ENCODE results near the gene FZD1. TPM values are rescaled to one million over a fixed set of nuclear protein-coding genes. Genes with fewer than 3 reads are reported as not detected.

FZD1 gene
- total RNA-seq, 1 experiment from 2014 or later = 20.8 TPM

- Histone ChIP-seq H3K9me3 (replicated peaks) (no peaks in the 10 kb centered on the region), H3K4me3 (no peak overlapping the region), H3K27me3 (no peaks in the 10 kb centered on the region)
Measured at GRCh38 chr7:91247500-91247899, 16.7 kb upstream of the FZD1 start.

GRCh38 chr7:91248996-91249395, 15.2 kb upstream of the FZD1 start:
- Histone ChIP-seq H3K36me3 (no peaks in the 10 kb centered on the region), H3K9me3 (replicated peaks) (no peaks in the 10 kb centered on the region), H3K27ac (no peak overlapping the region), H3K4me3 (no peak overlapping the region), H3K27me3 (no peaks in the 10 kb centered on the region), H3K4me1 (no peaks in the 10 kb centered on the region)
- no peak for DNase-seq

More at GRCh38 chr7:91247500-91247899, 16.7 kb upstream of the FZD1 start:
- H3K27ac ChIP-seq = no peak overlapping the region
- no peaks in the 10 kb centered on the region for H3K4me1 ChIP-seq
- no peaks in the 10 kb centered on the region for H3K36me3 ChIP-seq
- DNase-seq = no peak

DNA sequence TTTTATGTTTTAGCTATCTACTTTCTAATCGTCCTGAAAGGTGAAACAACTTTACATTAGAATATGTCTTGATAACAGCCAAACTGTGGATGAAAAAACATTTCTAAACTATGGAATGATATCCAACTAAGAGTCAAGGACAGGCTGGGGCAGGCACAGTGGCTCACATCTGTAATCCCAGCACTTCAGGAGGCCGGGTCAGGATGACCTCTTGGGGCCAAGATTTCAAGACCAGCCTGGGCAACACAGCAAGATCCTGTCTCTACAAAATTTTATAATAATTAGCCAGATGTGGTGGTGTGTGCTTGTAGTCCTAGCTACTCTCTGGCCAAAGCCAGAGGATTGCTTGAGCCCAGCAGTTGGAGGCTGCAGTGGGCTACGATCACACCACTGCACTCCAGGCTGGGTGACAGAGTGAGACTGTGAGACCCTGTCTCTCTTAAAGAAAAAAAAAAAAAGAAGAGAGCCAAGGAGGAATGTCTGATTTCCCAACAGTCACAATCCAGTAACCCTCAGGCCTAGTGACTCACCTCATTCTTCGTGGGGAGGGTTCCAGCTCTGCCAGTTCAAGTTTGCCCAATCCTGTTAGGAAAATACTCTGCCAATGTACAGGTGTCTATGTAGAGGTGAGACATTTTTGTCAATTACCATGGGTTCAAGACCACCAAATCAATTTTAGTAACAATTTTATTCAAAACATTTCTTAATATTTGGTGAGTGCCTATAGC, 14.6 kb upstream of the FZD1 start:
- DNase-seq = no peak
- H3K9me3 ChIP-seq (replicated peaks) = no peaks in the 10 kb centered on the region; the same call in 1 of the 2 replicates
- no peaks in the 10 kb centered on the region for H3K36me3 ChIP-seq
- no peak overlapping the region for H3K4me3 ChIP-seq
- no peaks in the 10 kb centered on the region for H3K4me1 ChIP-seq
- no peaks in the 10 kb centered on the region for H3K27me3 ChIP-seq
- H3K27ac ChIP-seq = no peak overlapping the region

GRCh38 chr7:91250706-91251105, 13.5 kb upstream of the FZD1 start:
- H3K27me3 ChIP-seq = no peaks in the 10 kb centered on the region
- H3K36me3 ChIP-seq = no peaks in the 10 kb centered on the region
- no peak overlapping the region for H3K4me3 ChIP-seq
- H3K27ac ChIP-seq = no peak overlapping the region
- DNase-seq = peak; percentile 17 to 25
- H3K9me3 ChIP-seq (replicated peaks) = peaks cover 1% of the 10 kb centered on the region; the same call in 1 of the 2 replicates
- H3K4me1 ChIP-seq = no peaks in the 10 kb centered on the region

GRCh38 chr7:91251877-91252276, 12.4 kb upstream of the FZD1 start:
- Histone ChIP-seq H3K4me3 (no peak overlapping the region), H3K36me3 (no peaks in the 10 kb centered on the region), H3K9me3 (replicated peaks) (peaks cover 5% of the 10 kb centered on the region; the same call in 1 of the 2 replicates), H3K27ac (no peak overlapping the region), H3K27me3 (no peaks in the 10 kb centered on the region), H3K4me1 (no peaks in the 10 kb centered on the region)
- no peak for DNase-seq

DNA sequence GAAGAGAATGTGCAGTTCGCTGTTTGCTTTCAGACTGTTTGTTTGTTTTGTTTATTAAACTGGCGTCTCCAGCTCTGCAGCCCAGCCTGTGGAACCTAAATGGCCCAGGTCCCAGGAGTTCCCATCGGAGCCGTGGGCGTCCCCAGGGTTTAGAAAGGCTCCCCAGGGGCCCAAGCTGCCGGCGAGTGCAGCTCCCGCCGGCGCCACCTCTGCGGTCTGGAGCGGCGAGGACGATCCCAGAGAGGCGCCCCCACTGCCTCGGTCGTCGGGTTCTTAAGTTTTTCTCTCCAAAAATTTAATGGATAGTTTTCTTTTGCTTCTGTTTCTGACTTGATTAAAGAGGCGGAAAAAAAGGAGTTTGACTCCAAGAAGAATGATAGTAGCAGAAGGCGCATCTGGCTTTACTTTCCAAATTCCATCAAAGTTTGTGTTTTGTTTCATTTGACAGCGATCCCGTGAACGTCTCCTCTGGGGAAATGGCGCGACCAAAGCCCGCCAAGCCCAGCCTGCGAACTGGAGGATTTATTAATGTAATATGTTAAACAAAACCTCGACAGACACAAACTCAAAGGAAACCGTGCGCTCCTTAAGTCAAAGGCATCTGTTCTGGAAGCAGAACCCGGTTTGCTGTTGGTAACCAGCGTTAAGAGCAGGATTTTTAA, 718 bp upstream of the FZD1 start:
- no peaks in the 10 kb centered on the region for H3K9me3 ChIP-seq (replicated peaks)
- DNase-seq = peak; percentile 75 to 77
- peaks cover 3% of the 10 kb centered on the region; the same call in 1 of the 2 replicates for H3K36me3 ChIP-seq
- H3K4me3 ChIP-seq = peak overlapping the region; percentile 87
- peaks cover 7% of the 10 kb centered on the region for H3K4me1 ChIP-seq
- no peaks in the 10 kb centered on the region for H3K27me3 ChIP-seq
- H3K27ac ChIP-seq = peak overlapping the region; percentile 90

DNA sequence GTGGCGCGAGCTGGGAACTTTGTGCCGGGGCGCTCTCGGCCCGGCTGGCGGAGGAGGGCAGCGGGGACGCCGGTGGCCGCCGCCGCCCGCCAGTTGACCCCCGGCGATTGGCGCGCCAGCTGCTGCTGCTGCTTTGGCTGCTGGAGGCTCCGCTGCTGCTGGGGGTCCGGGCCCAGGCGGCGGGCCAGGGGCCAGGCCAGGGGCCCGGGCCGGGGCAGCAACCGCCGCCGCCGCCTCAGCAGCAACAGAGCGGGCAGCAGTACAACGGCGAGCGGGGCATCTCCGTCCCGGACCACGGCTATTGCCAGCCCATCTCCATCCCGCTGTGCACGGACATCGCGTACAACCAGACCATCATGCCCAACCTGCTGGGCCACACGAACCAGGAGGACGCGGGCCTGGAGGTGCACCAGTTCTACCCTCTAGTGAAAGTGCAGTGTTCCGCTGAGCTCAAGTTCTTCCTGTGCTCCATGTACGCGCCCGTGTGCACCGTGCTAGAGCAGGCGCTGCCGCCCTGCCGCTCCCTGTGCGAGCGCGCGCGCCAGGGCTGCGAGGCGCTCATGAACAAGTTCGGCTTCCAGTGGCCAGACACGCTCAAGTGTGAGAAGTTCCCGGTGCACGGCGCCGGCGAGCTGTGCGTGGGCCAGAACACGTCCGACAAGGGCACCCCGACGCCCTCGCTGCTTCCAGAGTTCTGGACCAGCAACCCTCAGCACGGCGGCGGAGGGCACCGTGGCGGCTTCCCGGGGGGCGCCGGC, 870 bp downstream of the FZD1 start:
- peaks cover 7% of the 10 kb centered on the region for H3K4me1 ChIP-seq
- H3K9me3 ChIP-seq (replicated peaks) = no peaks in the 10 kb centered on the region
- DNase-seq = peak; percentile 59 to 74
- H3K27me3 ChIP-seq = no peaks in the 10 kb centered on the region
- peaks cover 7% of the 10 kb centered on the region for H3K36me3 ChIP-seq
- peak overlapping the region; percentile 90 for H3K27ac ChIP-seq
- peak overlapping the region; percentile 87 for H3K4me3 ChIP-seq

DNA sequence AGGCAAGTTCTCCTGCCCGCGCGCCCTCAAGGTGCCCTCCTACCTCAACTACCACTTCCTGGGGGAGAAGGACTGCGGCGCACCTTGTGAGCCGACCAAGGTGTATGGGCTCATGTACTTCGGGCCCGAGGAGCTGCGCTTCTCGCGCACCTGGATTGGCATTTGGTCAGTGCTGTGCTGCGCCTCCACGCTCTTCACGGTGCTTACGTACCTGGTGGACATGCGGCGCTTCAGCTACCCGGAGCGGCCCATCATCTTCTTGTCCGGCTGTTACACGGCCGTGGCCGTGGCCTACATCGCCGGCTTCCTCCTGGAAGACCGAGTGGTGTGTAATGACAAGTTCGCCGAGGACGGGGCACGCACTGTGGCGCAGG, 1.4 kb downstream of the FZD1 start:
- Histone ChIP-seq H3K27me3 (no peaks in the 10 kb centered on the region), H3K4me1 (peaks cover 7% of the 10 kb centered on the region), H3K27ac (no peak overlapping the region), H3K4me3 (peak overlapping the region; percentile 87), H3K36me3 (peaks cover 7% of the 10 kb centered on the region), H3K9me3 (replicated peaks) (no peaks in the 10 kb centered on the region)
- DNase-seq = no peak

DNA sequence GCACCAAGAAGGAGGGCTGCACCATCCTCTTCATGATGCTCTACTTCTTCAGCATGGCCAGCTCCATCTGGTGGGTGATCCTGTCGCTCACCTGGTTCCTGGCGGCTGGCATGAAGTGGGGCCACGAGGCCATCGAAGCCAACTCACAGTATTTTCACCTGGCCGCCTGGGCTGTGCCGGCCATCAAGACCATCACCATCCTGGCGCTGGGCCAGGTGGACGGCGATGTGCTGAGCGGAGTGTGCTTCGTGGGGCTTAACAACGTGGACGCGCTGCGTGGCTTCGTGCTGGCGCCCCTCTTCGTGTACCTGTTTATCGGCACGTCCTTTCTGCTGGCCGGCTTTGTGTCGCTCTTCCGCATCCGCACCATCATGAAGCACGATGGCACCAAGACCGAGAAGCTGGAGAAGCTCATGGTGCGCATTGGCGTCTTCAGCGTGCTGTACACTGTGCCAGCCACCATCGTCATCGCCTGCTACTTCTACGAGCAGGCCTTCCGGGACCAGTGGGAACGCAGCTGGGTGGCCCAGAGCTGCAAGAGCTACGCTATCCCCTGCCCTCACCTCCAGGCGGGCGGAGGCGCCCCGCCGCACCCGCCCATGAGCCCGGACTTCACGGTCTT, 1.9 kb downstream of the FZD1 start:
- DNase-seq = no peak
- Histone ChIP-seq H3K27me3 (no peaks in the 10 kb centered on the region), H3K36me3 (peaks cover 7% of the 10 kb centered on the region), H3K9me3 (replicated peaks) (no peaks in the 10 kb centered on the region), H3K27ac (no peak overlapping the region), H3K4me3 (no peak overlapping the region), H3K4me1 (peaks cover 7% of the 10 kb centered on the region)

DNA sequence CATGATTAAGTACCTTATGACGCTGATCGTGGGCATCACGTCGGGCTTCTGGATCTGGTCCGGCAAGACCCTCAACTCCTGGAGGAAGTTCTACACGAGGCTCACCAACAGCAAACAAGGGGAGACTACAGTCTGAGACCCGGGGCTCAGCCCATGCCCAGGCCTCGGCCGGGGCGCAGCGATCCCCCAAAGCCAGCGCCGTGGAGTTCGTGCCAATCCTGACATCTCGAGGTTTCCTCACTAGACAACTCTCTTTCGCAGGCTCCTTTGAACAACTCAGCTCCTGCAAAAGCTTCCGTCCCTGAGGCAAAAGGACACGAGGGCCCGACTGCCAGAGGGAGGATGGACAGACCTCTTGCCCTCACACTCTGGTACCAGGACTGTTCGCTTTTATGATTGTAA, 2.5 kb downstream of the FZD1 start:
- H3K4me3 ChIP-seq = no peak overlapping the region
- no peaks in the 10 kb centered on the region for H3K27me3 ChIP-seq
- peaks cover 7% of the 10 kb centered on the region for H3K36me3 ChIP-seq
- peaks cover 7% of the 10 kb centered on the region for H3K4me1 ChIP-seq
- H3K9me3 ChIP-seq (replicated peaks) = no peaks in the 10 kb centered on the region
- no peak overlapping the region for H3K27ac ChIP-seq
- DNase-seq = no peak

GRCh38 chr7:91267171-91267955, 3.1 kb downstream of the FZD1 start:
- DNase-seq = no peak
- Histone ChIP-seq H3K27ac (no peak overlapping the region), H3K4me3 (no peak overlapping the region), H3K4me1 (peaks cover 7% of the 10 kb centered on the region), H3K27me3 (no peaks in the 10 kb centered on the region), H3K36me3 (peaks cover 7% of the 10 kb centered on the region), H3K9me3 (replicated peaks) (no peaks in the 10 kb centered on the region)

- no peak overlapping the region for H3K27ac ChIP-seq
- no peak overlapping the region for H3K4me3 ChIP-seq
- no peak for DNase-seq
- H3K27me3 ChIP-seq = no peaks in the 10 kb centered on the region
- H3K36me3 ChIP-seq = peaks cover 7% of the 10 kb centered on the region
- peaks cover 7% of the 10 kb centered on the region for H3K4me1 ChIP-seq
- no peaks in the 10 kb centered on the region for H3K9me3 ChIP-seq (replicated peaks)
Measured at GRCh38 chr7:91270372-91270771, 6.1 kb downstream of the FZD1 start.

GRCh38 chr7:91276909-91277308, 12.7 kb downstream of the FZD1 start:
- 0 out of 2 replicates have a peak, but pooled peaks cover 7% of the 10 kb centered on the region for H3K4me1 ChIP-seq
- H3K36me3 ChIP-seq = no peaks in the 10 kb centered on the region
- DNase-seq = no peak
- no peak overlapping the region for H3K4me3 ChIP-seq
- H3K9me3 ChIP-seq (replicated peaks) = no peaks in the 10 kb centered on the region
- no peak overlapping the region for H3K27ac ChIP-seq
- H3K27me3 ChIP-seq = no peaks in the 10 kb centered on the region

DNA sequence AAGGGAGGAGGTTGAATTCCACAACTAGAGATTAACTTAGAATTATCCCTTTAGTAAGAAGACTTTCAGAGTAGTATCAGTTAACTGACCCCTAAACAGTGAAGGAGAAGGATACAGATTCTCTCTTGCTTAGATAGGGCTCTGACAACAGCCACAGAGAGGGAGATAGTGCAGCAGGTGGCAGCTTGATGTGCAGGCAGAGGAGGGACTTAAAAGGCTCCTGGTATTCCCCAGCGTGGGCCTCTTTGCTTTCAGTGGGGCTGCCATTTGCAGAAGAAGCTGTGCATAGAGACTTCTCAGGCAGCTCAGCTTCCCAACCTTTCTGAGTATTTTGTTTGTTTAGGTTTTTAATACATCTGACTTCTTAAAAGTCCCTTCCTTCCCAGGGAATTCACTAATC, 16.0 kb downstream of the FZD1 start:
- no peak overlapping the region for H3K4me3 ChIP-seq
- DNase-seq = peak; percentile 41 to 61
- 0 out of 2 replicates have a peak, but pooled peaks cover 7% of the 10 kb centered on the region for H3K4me1 ChIP-seq
- H3K27ac ChIP-seq = no peak overlapping the region
- no peaks in the 10 kb centered on the region for H3K36me3 ChIP-seq
- H3K9me3 ChIP-seq (replicated peaks) = no peaks in the 10 kb centered on the region
- H3K27me3 ChIP-seq = no peaks in the 10 kb centered on the region
